Activated naive CD8-positive, alpha-beta T cell treated with anti-CD3 and anti-CD28 coated beads, Interleukin-2, amount 10 ng/mL, durations not matched to agents 7 days and 5 days (primary cell): ENCODE measurements around the gene SRGAP3. TPM values are rescaled to one million over a fixed set of nuclear protein-coding genes. Genes with fewer than 3 reads are reported as not detected.

Source experiments
- ATAC-seq: fragments of 150-1000 bp; cut with Tn5 transposase; one replicate; pipeline ENCODE4 v1.10.0; 2021; ENCODE audit warnings: low read depth, moderate library complexity
- POLR2A ChIA-PET: fragments of 350-600 bp; sonication (Branson Sonifier 250); formaldehyde crosslinking; loops from one replicate; lab custom pipeline; 2021; ENCODE audit warnings: antibody characterized with exemption; lab: Charles Lee
- DNase-seq: peaks from one replicate; pipeline ENCODE4 v3.0.0; 2021
- H3K27ac Mint-ChIP-seq: one replicate; pipeline ENCODE4 v1.8.0; 2022; ENCODE audit warnings: mild to moderate bottlenecking, mixed read lengths
- H3K27me3 Mint-ChIP-seq: one replicate; pipeline ENCODE4 v1.8.0; 2022; ENCODE audit warnings: mild to moderate bottlenecking, moderate library complexity, mixed read lengths
- H3K36me3 Mint-ChIP-seq: one replicate; pipeline ENCODE4 v1.8.0; 2021; ENCODE audit warnings: mild to moderate bottlenecking, mixed read lengths
- H3K4me1 Mint-ChIP-seq: one replicate; pipeline ENCODE4 v1.8.0; 2021; ENCODE audit warnings: mixed read lengths
- H3K4me3 Mint-ChIP-seq: one replicate; pipeline ENCODE4 v1.8.0; 2022; ENCODE audit warnings: mild to moderate bottlenecking, moderate library complexity, mixed read lengths
- H3K9me3 Mint-ChIP-seq: one replicate; pipeline ENCODE4 v1.8.0; 2021; ENCODE audit warnings: mixed read lengths
- total RNA-seq, 2 experiments: library from RNA; stranded (reverse); gene quantifications; one replicate each; pipeline ENCODE4 v1.2.3, GENCODE V29; 2021

Gene SRGAP3
- total RNA-seq, 2 experiments from 2014 or later, result 4.9 to 5.5 TPM

DNA sequence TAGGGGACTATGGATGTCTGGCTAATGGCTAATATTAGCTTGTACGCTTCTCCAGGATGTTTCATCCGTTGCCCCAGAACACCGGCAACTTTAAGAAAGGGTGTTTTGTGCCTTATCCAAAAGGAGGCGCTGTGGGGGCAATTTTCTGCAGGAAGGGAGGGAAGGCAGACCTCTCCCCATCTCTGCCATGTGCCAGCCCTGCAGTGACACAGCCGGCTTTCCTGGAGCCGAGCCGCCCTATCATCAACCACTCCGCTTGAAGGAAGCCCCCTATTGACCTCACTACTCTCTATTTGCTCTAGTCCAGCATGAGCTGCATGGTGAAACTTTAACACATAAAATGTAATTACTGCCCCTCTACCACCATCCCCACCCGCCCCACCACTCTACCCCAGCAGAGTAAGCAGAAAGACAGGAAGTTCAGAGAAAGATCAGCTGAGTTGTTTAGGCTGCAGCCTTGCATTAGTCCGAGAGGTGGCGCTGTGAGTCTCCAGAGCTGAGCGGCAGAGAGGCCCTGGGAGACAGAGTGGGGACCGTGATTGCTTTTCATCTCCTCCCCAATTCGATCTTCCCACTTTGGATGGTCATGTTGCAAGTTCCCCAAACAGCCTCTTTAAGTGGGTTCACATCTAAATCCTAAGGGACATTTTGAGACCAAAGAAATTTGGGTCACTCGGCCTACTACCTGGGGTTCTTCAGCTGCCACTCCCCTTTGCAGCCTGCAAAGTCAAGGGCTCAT is 261.6 kb downstream of the SRGAP3 start:
- Mint-ChIP-seq H3K36me3 (no peaks in the 10 kb centered on the region), H3K27me3 (no peaks in the 10 kb centered on the region), H3K9me3 (no peaks in the 10 kb centered on the region), H3K27ac (no peak overlapping the region), H3K4me3 (peak overlapping the region; percentile 51), H3K4me1 (peaks cover 6% of the 10 kb centered on the region)
- peak; percentile 90 for ATAC-seq
- POLR2A ChIA-PET, result no interaction called here
- DNase-seq, result peak; percentile 72

DNA sequence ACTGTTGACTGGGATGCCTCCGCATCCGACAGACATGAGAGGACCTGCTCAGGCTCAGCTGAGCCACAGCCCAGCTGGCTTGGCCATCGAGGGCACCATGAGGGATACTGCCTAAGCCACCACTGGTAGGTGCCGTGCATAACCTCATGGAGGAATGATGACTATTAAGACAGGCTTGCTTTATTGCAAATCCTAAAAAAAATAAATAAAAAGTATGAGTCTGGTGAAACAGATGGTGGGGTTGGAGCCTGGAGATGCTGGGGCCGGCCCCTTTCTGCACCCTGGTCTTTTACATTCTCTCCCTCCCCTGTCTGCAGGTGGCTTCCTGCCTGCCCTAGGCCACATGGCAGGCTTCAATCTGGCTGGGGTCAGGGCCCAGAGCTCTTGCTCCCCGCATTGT is 262.2 kb downstream of the SRGAP3 start:
- no peak overlapping the region for H3K27ac Mint-ChIP-seq
- peaks cover 3% of the 10 kb centered on the region for H3K27me3 Mint-ChIP-seq
- H3K36me3 Mint-ChIP-seq, result no peaks in the 10 kb centered on the region
- ATAC-seq (no peak), DNase-seq (no peak)
- no peak overlapping the region for H3K4me3 Mint-ChIP-seq
- no peaks in the 10 kb centered on the region for H3K9me3 Mint-ChIP-seq
- POLR2A ChIA-PET, result no interaction called here
- peaks cover 6% of the 10 kb centered on the region for H3K4me1 Mint-ChIP-seq

- no peaks in the 10 kb centered on the region for H3K36me3 Mint-ChIP-seq
- H3K4me1 Mint-ChIP-seq, result peaks cover 6% of the 10 kb centered on the region
- H3K4me3 Mint-ChIP-seq, result no peak overlapping the region
- no peak overlapping the region for H3K27ac Mint-ChIP-seq
- no peak for ATAC-seq
- POLR2A ChIA-PET, result no interaction called here
- DNase-seq, result no peak
- H3K9me3 Mint-ChIP-seq, result no peaks in the 10 kb centered on the region
- peaks cover 3% of the 10 kb centered on the region for H3K27me3 Mint-ChIP-seq
These were observed 262.7 kb downstream of the SRGAP3 start for GRCh38 chr3:8986741-8987140.

DNA sequence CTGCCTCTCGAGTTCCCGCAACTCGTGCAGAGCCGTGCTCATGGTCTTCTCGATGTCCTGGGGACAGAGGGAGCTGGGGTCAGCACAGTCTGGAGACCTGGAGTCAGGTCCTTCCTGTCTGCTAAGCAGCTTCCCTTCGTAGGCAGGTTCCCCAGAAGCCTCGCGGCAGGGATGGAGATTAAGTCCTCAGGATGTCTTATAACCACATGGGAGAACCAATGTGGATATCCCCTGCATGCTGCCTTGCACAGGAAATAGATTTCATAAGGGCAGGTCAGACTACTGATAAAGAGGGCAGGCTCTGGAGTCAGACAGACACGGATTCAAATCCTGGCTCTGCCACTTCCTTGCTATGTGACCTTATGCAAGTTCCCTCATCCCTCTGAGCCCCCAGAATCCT is 263.6 kb downstream of the SRGAP3 start:
- ATAC-seq (no peak), DNase-seq (no peak)
- POLR2A ChIA-PET, result no interaction called here
- no peaks in the 10 kb centered on the region for H3K9me3 Mint-ChIP-seq
- no peak overlapping the region for H3K4me3 Mint-ChIP-seq
- H3K36me3 Mint-ChIP-seq, result no peaks in the 10 kb centered on the region
- peaks cover 5% of the 10 kb centered on the region for H3K4me1 Mint-ChIP-seq
- no peak overlapping the region for H3K27ac Mint-ChIP-seq
- peaks cover 4% of the 10 kb centered on the region for H3K27me3 Mint-ChIP-seq

- Mint-ChIP-seq H3K4me3 (no peak overlapping the region), H3K27ac (no peak overlapping the region), H3K36me3 (no peaks in the 10 kb centered on the region), H3K9me3 (no peaks in the 10 kb centered on the region), H3K27me3 (peaks cover 4% of the 10 kb centered on the region), H3K4me1 (peaks cover 5% of the 10 kb centered on the region)
- DNase-seq (no peak), ATAC-seq (no peak)
- POLR2A ChIA-PET, result no interaction called here
These were observed 264.0 kb downstream of the SRGAP3 start for GRCh38 chr3:8985411-8985831.

DNA sequence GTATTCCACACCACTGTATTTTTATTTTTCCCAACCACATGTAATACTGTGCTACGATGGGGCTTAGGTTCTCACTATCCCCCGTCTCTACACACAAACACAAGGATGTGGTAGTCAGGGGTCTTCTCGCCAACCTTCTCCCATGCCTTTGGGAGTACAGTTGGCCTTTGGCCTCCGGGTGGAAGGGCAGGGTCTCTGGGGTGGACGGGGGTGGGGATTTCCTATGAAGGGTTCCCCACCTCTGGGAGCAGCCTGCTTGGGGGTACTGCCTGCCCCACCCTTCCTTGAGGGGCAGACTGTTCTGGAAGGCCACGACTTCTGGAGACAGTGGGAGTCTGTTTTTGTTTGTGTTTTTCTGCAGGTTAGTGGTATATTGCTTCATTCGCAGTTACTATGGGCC is 264.9 kb downstream of the SRGAP3 start:
- POLR2A ChIA-PET, result no interaction called here
- H3K4me3 Mint-ChIP-seq, result no peak overlapping the region
- peaks cover 4% of the 10 kb centered on the region for H3K27me3 Mint-ChIP-seq
- no peaks in the 10 kb centered on the region for H3K9me3 Mint-ChIP-seq
- no peaks in the 10 kb centered on the region for H3K36me3 Mint-ChIP-seq
- no peak for ATAC-seq
- H3K27ac Mint-ChIP-seq, result no peak overlapping the region
- no peak for DNase-seq
- H3K4me1 Mint-ChIP-seq, result peaks cover 5% of the 10 kb centered on the region

GRCh38 chr3:8984081-8984480 is 265.4 kb downstream of the SRGAP3 start:
- H3K9me3 Mint-ChIP-seq, result no peaks in the 10 kb centered on the region
- no peaks in the 10 kb centered on the region for H3K36me3 Mint-ChIP-seq
- POLR2A ChIA-PET, result no interaction called here
- H3K27ac Mint-ChIP-seq, result no peak overlapping the region
- DNase-seq (no peak), ATAC-seq (no peak)
- peaks cover 5% of the 10 kb centered on the region for H3K4me1 Mint-ChIP-seq
- H3K27me3 Mint-ChIP-seq, result peaks cover 4% of the 10 kb centered on the region
- H3K4me3 Mint-ChIP-seq, result no peak overlapping the region

- POLR2A ChIA-PET, result no interaction called here
- Mint-ChIP-seq H3K4me1 (peaks cover 5% of the 10 kb centered on the region), H3K27ac (no peak overlapping the region), H3K36me3 (no peaks in the 10 kb centered on the region), H3K4me3 (no peak overlapping the region), H3K27me3 (peaks cover 4% of the 10 kb centered on the region), H3K9me3 (no peaks in the 10 kb centered on the region)
- no peak for DNase-seq
- no peak for ATAC-seq
These were observed 265.9 kb downstream of the SRGAP3 start for GRCh38 chr3:8983591-8983990.

- Mint-ChIP-seq H3K27ac (no peak overlapping the region), H3K4me3 (no peak overlapping the region), H3K27me3 (peaks cover 4% of the 10 kb centered on the region), H3K36me3 (no peaks in the 10 kb centered on the region), H3K9me3 (no peaks in the 10 kb centered on the region), H3K4me1 (peaks cover 4% of the 10 kb centered on the region)
- ATAC-seq (no peak), DNase-seq (no peak)
- POLR2A ChIA-PET, result no interaction called here
These were observed 266.4 kb downstream of the SRGAP3 start for GRCh38 chr3:8983026-8983425.

DNA sequence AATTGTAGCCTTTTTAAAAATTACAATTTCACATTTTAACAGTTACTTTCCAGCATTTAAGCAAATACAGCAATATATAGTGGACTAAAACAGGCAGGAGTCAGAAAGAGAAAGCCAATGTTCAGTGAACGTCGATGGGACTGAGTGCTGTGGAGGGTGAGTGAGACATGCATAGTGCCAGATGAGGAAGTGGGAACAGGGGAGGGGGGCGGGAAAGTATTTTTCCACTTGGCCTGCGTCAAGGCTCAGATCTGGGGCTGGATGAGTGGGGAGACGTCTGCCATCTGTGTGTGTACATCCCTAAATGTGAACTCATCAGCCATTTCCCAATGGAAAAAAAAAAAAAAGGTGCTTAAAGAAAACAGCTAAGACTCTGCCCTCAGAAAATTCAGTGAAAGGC is 266.9 kb downstream of the SRGAP3 start:
- H3K27ac Mint-ChIP-seq, result no peak overlapping the region
- H3K9me3 Mint-ChIP-seq, result no peaks in the 10 kb centered on the region
- POLR2A ChIA-PET, result no interaction called here
- H3K4me3 Mint-ChIP-seq, result no peak overlapping the region
- no peaks in the 10 kb centered on the region for H3K36me3 Mint-ChIP-seq
- no peaks in the 10 kb centered on the region for H3K4me1 Mint-ChIP-seq
- peaks cover 6% of the 10 kb centered on the region for H3K27me3 Mint-ChIP-seq
- ATAC-seq (no peak), DNase-seq (no peak)

DNA sequence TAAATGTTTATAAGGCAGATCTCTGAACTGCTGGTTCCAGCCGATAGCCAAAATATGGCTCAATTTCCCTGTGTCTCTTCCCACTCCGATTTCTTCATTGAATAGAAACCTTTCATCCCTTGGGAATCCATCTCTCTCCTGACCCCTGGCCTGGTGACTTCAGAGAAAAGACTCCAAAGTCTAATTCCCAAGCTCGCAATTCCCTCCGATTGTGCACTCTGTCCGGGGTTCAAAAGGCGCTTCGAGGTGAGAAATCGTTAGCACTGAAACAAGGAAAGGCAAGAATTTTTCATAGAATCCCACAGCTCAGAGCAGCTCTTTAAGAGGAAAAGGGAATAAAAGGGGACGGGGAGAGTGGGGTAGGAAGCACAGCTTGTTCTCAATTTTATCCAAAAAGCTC is 267.7 kb downstream of the SRGAP3 start:
- Mint-ChIP-seq H3K36me3 (no peaks in the 10 kb centered on the region), H3K27me3 (peaks cover 6% of the 10 kb centered on the region), H3K4me3 (no peak overlapping the region), H3K4me1 (no peaks in the 10 kb centered on the region), H3K27ac (no peak overlapping the region), H3K9me3 (no peaks in the 10 kb centered on the region)
- DNase-seq (no peak), ATAC-seq (no peak)
- POLR2A ChIA-PET, result no interaction called here

DNA sequence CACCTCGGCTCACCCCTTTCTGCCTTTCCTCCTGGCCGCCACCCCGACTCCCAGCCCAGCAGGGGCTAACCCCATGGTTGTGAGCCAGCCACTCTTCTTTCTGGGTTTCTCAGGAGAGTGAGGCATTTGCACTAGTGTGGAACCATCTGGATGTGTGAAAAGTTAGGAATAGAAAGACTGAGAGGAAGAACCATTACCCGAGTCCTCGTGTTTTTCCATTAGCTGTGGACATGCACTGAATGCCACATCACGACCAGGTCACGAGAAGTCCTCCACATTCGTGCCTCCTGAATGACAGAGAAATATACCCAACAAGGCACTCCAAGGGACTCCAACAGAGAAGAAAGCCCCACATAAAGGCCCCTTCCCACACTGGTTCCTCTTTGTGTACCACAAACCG is 268.1 kb downstream of the SRGAP3 start:
- POLR2A ChIA-PET, result no interaction called here
- Mint-ChIP-seq H3K36me3 (no peaks in the 10 kb centered on the region), H3K4me1 (no peaks in the 10 kb centered on the region), H3K27me3 (peaks cover 6% of the 10 kb centered on the region), H3K4me3 (no peak overlapping the region), H3K9me3 (no peaks in the 10 kb centered on the region), H3K27ac (no peak overlapping the region)
- ATAC-seq, result no peak
- DNase-seq, result no peak

- Mint-ChIP-seq H3K27me3 (peaks cover 6% of the 10 kb centered on the region), H3K4me3 (no peak overlapping the region), H3K36me3 (no peaks in the 10 kb centered on the region), H3K4me1 (no peaks in the 10 kb centered on the region), H3K27ac (no peak overlapping the region), H3K9me3 (no peaks in the 10 kb centered on the region)
- DNase-seq, result no peak
- ATAC-seq, result no peak
- POLR2A ChIA-PET, result no interaction called here
These were observed 268.6 kb downstream of the SRGAP3 start for GRCh38 chr3:8980756-8981257.

- DNase-seq, result no peak
- POLR2A ChIA-PET, result no interaction called here
- peaks cover 6% of the 10 kb centered on the region for H3K27me3 Mint-ChIP-seq
- no peak overlapping the region for H3K27ac Mint-ChIP-seq
- no peaks in the 10 kb centered on the region for H3K9me3 Mint-ChIP-seq
- no peak for ATAC-seq
- no peak overlapping the region for H3K4me3 Mint-ChIP-seq
- H3K36me3 Mint-ChIP-seq, result no peaks in the 10 kb centered on the region
- no peaks in the 10 kb centered on the region for H3K4me1 Mint-ChIP-seq
These were observed 270.2 kb downstream of the SRGAP3 start for GRCh38 chr3:8979262-8979661.
